WTC11 (cell line): Measurements from ENCODE around the gene ALDH9A1.

Experiments
- CREB1 ChIP-seq: sonication (generic); formaldehyde crosslinking; IDR thresholded peaks from 2 replicates; pipeline ENCODE4 v1.8.0; 2023; ENCODE audit warnings: mild to moderate bottlenecking, missing genetic modification reagents
- ELF4 ChIP-seq: sonication (generic); formaldehyde crosslinking; IDR thresholded peaks from 2 replicates; pipeline ENCODE4 v1.8.1; 2022; ENCODE audit warnings: low read depth, mild to moderate bottlenecking, moderate library complexity, missing genetic modification reagents
- NFYB ChIP-seq: sonication (generic); formaldehyde crosslinking; conservative IDR thresholded peaks from 2 replicates; pipeline ENCODE4 v1.8.0; 2022; ENCODE audit warnings: low read depth, missing genetic modification reagents
- NR2C2 ChIP-seq: sonication (generic); formaldehyde crosslinking; IDR thresholded peaks from 2 replicates; pipeline ENCODE4 v1.8.0; 2022; ENCODE audit warnings: mild to moderate bottlenecking, missing genetic modification reagents
- RORB ChIP-seq: fragments of 250-450 bp; sonication (Bioruptor Pico); IDR thresholded peaks from 2 replicates; pipeline ENCODE4 v1.9.0; 2021; ENCODE audit warnings: mild to moderate bottlenecking
- ZNF263 ChIP-seq: sonication (generic); formaldehyde crosslinking; IDR thresholded peaks from 2 replicates; pipeline ENCODE4 v1.8.1; 2022; ENCODE audit warnings: low read depth, mild to moderate bottlenecking, moderate library complexity, missing genetic modification reagents
- ZNF423 ChIP-seq: fragments of 250-450 bp; sonication (Bioruptor Pico); IDR thresholded peaks from 2 replicates; pipeline ENCODE4 v2.1.2; 2022; ENCODE audit warnings: mild to moderate bottlenecking, moderate library complexity
- TF ChIP-seq, protein P1 (sequence below): fragments of 200-600 bp; IDR thresholded peaks from 2 replicates; pipeline ENCODE4 v1.8.0; 2022; ENCODE audit warnings: antibody characterized with exemption
- TF ChIP-seq, protein P2 (sequence below): sonication (generic); formaldehyde crosslinking; IDR thresholded peaks from 2 replicates; pipeline ENCODE4 v1.8.1; 2023; ENCODE audit warnings: mild to moderate bottlenecking, missing genetic modification reagents, borderline replicate concordance
- TF ChIP-seq, protein P3 (sequence below): sonication (generic); formaldehyde crosslinking; IDR thresholded peaks from 2 replicates; pipeline ENCODE4 v1.8.1; 2022; ENCODE audit warnings: mild to moderate bottlenecking, moderate library complexity, missing genetic modification reagents

DNA sequence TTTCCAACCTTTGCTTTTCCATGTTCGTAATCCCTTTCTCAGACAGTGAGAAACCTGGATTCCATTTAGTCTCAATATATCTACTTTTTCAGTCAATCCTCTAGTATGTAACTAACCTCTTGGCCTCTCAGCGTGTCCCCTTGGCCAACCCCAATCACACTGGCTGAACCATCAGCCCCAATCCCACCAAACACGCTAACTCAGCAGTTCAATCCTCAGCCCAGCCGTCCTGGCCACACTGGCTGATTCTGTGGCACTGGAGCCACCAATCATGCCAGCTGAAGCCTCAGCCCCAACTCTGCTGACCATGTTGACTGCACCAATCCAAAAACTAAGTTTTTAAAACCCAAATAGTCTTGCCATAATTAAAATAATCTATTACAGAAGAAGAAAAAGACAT, 73.9 kb downstream of the ALDH9A1 start:
- TF ChIP-seq, protein P1, sequence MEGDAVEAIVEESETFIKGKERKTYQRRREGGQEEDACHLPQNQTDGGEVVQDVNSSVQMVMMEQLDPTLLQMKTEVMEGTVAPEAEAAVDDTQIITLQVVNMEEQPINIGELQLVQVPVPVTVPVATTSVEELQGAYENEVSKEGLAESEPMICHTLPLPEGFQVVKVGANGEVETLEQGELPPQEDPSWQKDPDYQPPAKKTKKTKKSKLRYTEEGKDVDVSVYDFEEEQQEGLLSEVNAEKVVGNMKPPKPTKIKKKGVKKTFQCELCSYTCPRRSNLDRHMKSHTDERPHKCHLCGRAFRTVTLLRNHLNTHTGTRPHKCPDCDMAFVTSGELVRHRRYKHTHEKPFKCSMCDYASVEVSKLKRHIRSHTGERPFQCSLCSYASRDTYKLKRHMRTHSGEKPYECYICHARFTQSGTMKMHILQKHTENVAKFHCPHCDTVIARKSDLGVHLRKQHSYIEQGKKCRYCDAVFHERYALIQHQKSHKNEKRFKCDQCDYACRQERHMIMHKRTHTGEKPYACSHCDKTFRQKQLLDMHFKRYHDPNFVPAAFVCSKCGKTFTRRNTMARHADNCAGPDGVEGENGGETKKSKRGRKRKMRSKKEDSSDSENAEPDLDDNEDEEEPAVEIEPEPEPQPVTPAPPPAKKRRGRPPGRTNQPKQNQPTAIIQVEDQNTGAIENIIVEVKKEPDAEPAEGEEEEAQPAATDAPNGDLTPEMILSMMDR: no peak
- TF ChIP-seq ZNF263 (CRISPR knock-in tag): no peak
- no peak for TF ChIP-seq ZNF423
- TF ChIP-seq RORB: no peak
- TF ChIP-seq, protein P2, sequence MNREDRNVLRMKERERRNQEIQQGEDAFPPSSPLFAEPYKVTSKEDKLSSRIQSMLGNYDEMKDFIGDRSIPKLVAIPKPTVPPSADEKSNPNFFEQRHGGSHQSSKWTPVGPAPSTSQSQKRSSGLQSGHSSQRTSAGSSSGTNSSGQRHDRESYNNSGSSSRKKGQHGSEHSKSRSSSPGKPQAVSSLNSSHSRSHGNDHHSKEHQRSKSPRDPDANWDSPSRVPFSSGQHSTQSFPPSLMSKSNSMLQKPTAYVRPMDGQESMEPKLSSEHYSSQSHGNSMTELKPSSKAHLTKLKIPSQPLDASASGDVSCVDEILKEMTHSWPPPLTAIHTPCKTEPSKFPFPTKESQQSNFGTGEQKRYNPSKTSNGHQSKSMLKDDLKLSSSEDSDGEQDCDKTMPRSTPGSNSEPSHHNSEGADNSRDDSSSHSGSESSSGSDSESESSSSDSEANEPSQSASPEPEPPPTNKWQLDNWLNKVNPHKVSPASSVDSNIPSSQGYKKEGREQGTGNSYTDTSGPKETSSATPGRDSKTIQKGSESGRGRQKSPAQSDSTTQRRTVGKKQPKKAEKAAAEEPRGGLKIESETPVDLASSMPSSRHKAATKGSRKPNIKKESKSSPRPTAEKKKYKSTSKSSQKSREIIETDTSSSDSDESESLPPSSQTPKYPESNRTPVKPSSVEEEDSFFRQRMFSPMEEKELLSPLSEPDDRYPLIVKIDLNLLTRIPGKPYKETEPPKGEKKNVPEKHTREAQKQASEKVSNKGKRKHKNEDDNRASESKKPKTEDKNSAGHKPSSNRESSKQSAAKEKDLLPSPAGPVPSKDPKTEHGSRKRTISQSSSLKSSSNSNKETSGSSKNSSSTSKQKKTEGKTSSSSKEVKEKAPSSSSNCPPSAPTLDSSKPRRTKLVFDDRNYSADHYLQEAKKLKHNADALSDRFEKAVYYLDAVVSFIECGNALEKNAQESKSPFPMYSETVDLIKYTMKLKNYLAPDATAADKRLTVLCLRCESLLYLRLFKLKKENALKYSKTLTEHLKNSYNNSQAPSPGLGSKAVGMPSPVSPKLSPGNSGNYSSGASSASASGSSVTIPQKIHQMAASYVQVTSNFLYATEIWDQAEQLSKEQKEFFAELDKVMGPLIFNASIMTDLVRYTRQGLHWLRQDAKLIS (CRISPR knock-in tag): no peak
- TF ChIP-seq ELF4 (CRISPR knock-in tag): no peak
- TF ChIP-seq, protein P3, sequence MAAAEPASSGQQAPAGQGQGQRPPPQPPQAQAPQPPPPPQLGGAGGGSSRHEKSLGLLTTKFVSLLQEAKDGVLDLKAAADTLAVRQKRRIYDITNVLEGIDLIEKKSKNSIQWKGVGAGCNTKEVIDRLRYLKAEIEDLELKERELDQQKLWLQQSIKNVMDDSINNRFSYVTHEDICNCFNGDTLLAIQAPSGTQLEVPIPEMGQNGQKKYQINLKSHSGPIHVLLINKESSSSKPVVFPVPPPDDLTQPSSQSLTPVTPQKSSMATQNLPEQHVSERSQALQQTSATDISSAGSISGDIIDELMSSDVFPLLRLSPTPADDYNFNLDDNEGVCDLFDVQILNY (CRISPR knock-in tag): no peak
- no peak for TF ChIP-seq NFYB (CRISPR knock-in tag)
- no peak for TF ChIP-seq NR2C2 (CRISPR knock-in tag)
- no peak for TF ChIP-seq CREB1 (CRISPR knock-in tag)
